Esophagus squamous epithelium (tissue), 4 donors: ENCODE data around the gene PKHD1.

Experiments
- POLR2A ChIP-seq, 4 donors: fragments of 450-650 bp; IDR thresholded peaks; one replicate each; pipeline ENCODE4 v1.6.1; 2017; ENCODE audit warnings: antibody characterized with exemption in 4 of 4, mild to moderate bottlenecking in 4 of 4, moderate library complexity in 3 of 4
- TF ChIP-seq, protein P1 (sequence below), 6 experiments: fragments of 450-650 bp in 4 of 6; fragments of 200-600 bp in 2 of 6; sonication (generic) in 2 of 6; IDR thresholded peaks; one replicate each; pipeline ENCODE4 v1.5.1; 2016 to 2019; ENCODE audit warnings: antibody characterized with exemption in 6 of 6, mild to moderate bottlenecking in 4 of 6, moderate library complexity in 4 of 6

DNA sequence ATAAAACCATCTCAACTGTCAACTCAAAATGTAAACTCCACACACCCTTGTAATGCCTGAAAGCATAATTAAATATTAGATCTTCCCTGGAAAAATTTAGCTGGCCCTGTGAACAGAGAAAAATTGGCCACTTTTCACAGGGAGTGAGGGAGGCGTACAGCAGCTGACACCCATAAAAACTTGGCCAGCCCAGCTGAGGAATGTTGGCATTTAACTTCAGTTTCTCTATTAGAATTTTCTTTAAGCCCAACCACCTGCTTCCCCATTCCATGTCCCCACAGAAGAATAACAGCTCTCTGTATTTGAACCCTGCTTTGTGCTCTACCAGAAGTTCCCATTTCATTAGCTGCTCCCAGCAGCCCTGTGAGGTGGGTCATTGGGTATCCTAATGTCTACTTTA, 41.0 kb downstream of the PKHD1 start:
- TF ChIP-seq, protein P1, sequence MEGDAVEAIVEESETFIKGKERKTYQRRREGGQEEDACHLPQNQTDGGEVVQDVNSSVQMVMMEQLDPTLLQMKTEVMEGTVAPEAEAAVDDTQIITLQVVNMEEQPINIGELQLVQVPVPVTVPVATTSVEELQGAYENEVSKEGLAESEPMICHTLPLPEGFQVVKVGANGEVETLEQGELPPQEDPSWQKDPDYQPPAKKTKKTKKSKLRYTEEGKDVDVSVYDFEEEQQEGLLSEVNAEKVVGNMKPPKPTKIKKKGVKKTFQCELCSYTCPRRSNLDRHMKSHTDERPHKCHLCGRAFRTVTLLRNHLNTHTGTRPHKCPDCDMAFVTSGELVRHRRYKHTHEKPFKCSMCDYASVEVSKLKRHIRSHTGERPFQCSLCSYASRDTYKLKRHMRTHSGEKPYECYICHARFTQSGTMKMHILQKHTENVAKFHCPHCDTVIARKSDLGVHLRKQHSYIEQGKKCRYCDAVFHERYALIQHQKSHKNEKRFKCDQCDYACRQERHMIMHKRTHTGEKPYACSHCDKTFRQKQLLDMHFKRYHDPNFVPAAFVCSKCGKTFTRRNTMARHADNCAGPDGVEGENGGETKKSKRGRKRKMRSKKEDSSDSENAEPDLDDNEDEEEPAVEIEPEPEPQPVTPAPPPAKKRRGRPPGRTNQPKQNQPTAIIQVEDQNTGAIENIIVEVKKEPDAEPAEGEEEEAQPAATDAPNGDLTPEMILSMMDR (IDR thresholded peaks at IDR 0.05), result no peak
- TF ChIP-seq POLR2A (IDR thresholded peaks at IDR 0.05), result no peak
